Spleen (tissue), 11 donors: Measurements from ENCODE around the gene SLC39A7. TPM values are rescaled to one million over a fixed set of nuclear protein-coding genes. Genes with fewer than 3 reads are reported as not detected.
A peak's percentile ranks its signal among the peaks of the same experiment; 100 is the strongest.

Experiments used
- DNase-seq: peaks from one replicate; pipeline ENCODE4 v3.0.0-alpha.2; 2020
- H3K27ac ChIP-seq, 8 donors: fragments of 200-600 bp; sonication (generic) in 7 of 8; 1 replicate in 4 of 8; 2 replicates in 4 of 8; pipeline versions ENCODE4 v1.5.0 to v1.8.0; 2016 to 2021; ENCODE audit warnings: inconsistent platforms in 4 of 8, mild to moderate bottlenecking in 4 of 8, moderate library complexity in 1 of 8
- H3K27me3 ChIP-seq, 7 donors: fragments of 200-600 bp; sonication (generic) in 6 of 7; replicated peaks in 1 of 7; 1 replicate in 4 of 7; 2 replicates in 3 of 7; pipeline versions ENCODE4 v1.5.0 to v1.8.0; 2016 to 2021; ENCODE audit warnings: inconsistent platforms in 3 of 7, mild to moderate bottlenecking in 1 of 7
- H3K36me3 ChIP-seq, 6 donors: fragments of 200-600 bp; sonication (generic) in 5 of 6; 1 replicate in 4 of 6; 2 replicates in 2 of 6; pipeline versions ENCODE4 v1.5.0 to v1.8.0; 2016 to 2021; ENCODE audit warnings: inconsistent platforms in 2 of 6
- H3K4me1 ChIP-seq, 6 donors: fragments of 200-600 bp; sonication (generic) in 5 of 6; 1 replicate in 3 of 6; 2 replicates in 3 of 6; pipeline versions ENCODE4 v1.5.0 to v1.8.0; 2016 to 2021; ENCODE audit warnings: inconsistent platforms in 3 of 6
- H3K4me3 ChIP-seq, 8 donors: fragments of 200-600 bp; sonication (generic) in 7 of 8; 1 replicate in 4 of 8; 2 replicates in 4 of 8; pipeline versions ENCODE4 v1.5.0 to v1.8.0; 2016 to 2021; ENCODE audit warnings: inconsistent platforms in 4 of 8, mild to moderate bottlenecking in 4 of 8, moderate library complexity in 2 of 8
- H3K9me3 ChIP-seq, 8 donors: fragments of 200-600 bp; sonication (generic) in 7 of 8; 1 replicate in 4 of 8; 2 replicates in 4 of 8; pipeline versions ENCODE4 v1.5.0 to v1.8.0; 2016 to 2021; ENCODE audit warnings: inconsistent platforms in 4 of 8
- CTCF ChIP-seq, 11 experiments: fragments of 200-600 bp in 7 of 11; fragments of 450-650 bp in 4 of 11; sonication (generic) in 4 of 11; IDR thresholded peaks in 8 of 11; conservative IDR thresholded peaks in 3 of 11; 1 replicate in 7 of 11; 2 replicates in 4 of 11; pipeline versions ENCODE4 v1.4.0 to v1.8.0; 2016 to 2021; ENCODE audit warnings: antibody characterized with exemption in 11 of 11, inconsistent platforms in 4 of 11, mild to moderate bottlenecking in 1 of 11
- POLR2A ChIP-seq, 3 donors: fragments of 450-650 bp; IDR thresholded peaks; one replicate each; pipeline ENCODE4 v1.5.1; 2017; ENCODE audit warnings: antibody characterized with exemption in 3 of 3, mild to moderate bottlenecking in 1 of 3
- POLR2AphosphoS5 ChIP-seq, 3 donors: sonication (generic); formaldehyde crosslinking; IDR thresholded peaks; one replicate each; pipeline ENCODE4 v1.5.1; 2017; ENCODE audit warnings: antibody characterized with exemption in 3 of 3
- WGBS, 5 donors: extraction: QIAGEN DNeasy Blood & Tissue Kit in 3 of 5; methylation state at CpG; one replicate each; pipeline versions ENCODE4 v1.1.5 to v1.1.7; 2013 to 2018; 5-methylcytosine and 5-hydroxymethylcytosine counted together
- intact Hi-C: fragments of 100-400 bp; cut with DNase I; formaldehyde crosslinking; loops from one replicate; pipeline ENCODE4 v1.15.0; 2023; ENCODE audit warnings: low total_unique reads
- polyA plus RNA-seq, 3 donors: library from polyadenylated mRNA; stranded (reverse); fragments of 200-250 nt; gene quantifications; one replicate each; pipeline ENCODE4 v1.2.1, GENCODE V29; 2013
- total RNA-seq, 7 donors: library from RNA; depleted of rRNA in 3 of 7; stranded (reverse); fragments of >200 nt in 3 of 7; fragmentation: NEBNext Ultra II Directional in 4 of 7; extraction: Animal tissue kit (Norgen Biotek cat#: 25700) in 4 of 7; gene quantifications; one replicate each; pipeline versions ENCODE4 v1.1.0 to v1.2.1, GENCODE V29; 2016 to 2021
- donor health status: healthy with polysubstance abuse.
- donor health status: DM: no; HTN: no; CAD: no; lungs with moderate emphysema.
- donor health status: DM: no; HTN: no; CAD: no.
- donor health status: Bipolar disorder and iron deficiency.
- donor health status: healthy.
- donor health status: DM: no; HTN: no; CAD: no.
- donor health status: DM: yes; HTN: yes; CAD: no.

Gene SLC39A7
- total and polyA plus RNA-seq, 10 donors: 28.8 to 58.7 (median 45.3) TPM

GRCh38 chr6:33171880-33172687 lies 28.6 kb upstream of the SLC39A7 start:
- WGBS, 5 donors: 62 to 73% (median 68%) methylated on average over 8 of the region's 8 CpGs
- peaks cover 0 to 6% (median 0%) of the 10 kb centered on the region in 7 donors for H3K27me3 ChIP-seq
- H3K36me3 ChIP-seq: no peaks in the 10 kb centered on the region
- H3K4me3 ChIP-seq: no peak overlapping the region
- H3K27ac ChIP-seq: no peak overlapping the region
- intact Hi-C loops: no loop called here
- H3K4me1 ChIP-seq: no peaks in the 10 kb centered on the region
- peak; percentile 36 for DNase-seq
- TF ChIP-seq POLR2A (IDR thresholded peaks at IDR 0.05) (no peak), POLR2AphosphoS5 (IDR thresholded peaks at IDR 0.05) (no peak), CTCF (IDR thresholded peaks at IDR 0.05 in 8 of 11, conservative IDR thresholded peaks at IDR 0.05 in 3 of 11) (no peak)
- no peaks in the 10 kb centered on the region for H3K9me3 ChIP-seq

- peak; percentile 47 for DNase-seq
- no peaks in the 10 kb centered on the region for H3K9me3 ChIP-seq
- H3K27ac ChIP-seq: no peak overlapping the region
- peaks cover 0 to 6% (median 0%) of the 10 kb centered on the region in 7 donors for H3K27me3 ChIP-seq
- H3K36me3 ChIP-seq: no peaks in the 10 kb centered on the region
- WGBS, 5 donors: 59 to 70% (median 66%) methylated on average over 14 to 16 of the region's 16 CpGs
- intact Hi-C loops: no loop called here
- no peak overlapping the region for H3K4me3 ChIP-seq
- H3K4me1 ChIP-seq: no peaks in the 10 kb centered on the region
- no peak for TF ChIP-seq POLR2AphosphoS5 (IDR thresholded peaks at IDR 0.05)
- TF ChIP-seq POLR2A (IDR thresholded peaks at IDR 0.05): no peak
- TF ChIP-seq CTCF (IDR thresholded peaks at IDR 0.05 in 8 of 11, conservative IDR thresholded peaks at IDR 0.05 in 3 of 11): peak in 9 of 11 experiments; percentile 23 to 58 (median 44)
Observed at GRCh38 chr6:33172688-33173534, 27.8 kb upstream of the SLC39A7 start.

DNA sequence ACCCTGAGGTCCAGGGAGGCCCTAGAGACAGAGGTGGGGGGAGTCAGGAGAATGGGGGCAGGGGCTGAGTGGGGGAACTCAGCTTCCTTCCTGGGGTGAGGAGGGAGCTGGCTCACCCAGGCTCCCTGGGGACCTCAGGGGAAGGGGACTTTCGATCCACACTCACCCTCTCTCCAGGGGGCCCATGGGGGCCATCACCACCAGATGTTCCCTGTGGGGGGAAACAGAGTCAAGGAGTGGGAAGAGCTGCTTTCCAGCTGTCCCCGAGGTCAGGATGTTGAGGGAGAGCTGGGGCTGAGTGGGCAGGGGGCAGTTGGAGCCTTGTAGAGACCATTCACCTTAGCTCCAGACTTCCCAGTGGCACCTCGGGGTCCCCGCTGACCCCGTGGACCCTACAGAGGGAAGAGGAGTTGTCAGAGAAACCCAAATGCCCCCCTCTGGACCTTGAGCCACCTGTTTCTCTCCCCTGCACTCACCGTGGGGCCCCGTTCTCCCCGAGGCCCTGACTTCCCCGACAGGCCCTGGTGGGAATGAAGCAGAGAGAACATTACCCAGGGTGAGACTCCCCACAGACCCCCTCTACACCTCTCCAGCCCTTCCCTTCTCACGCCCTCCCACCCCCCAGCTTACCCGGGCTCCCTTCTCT lies 27.0 kb upstream of the SLC39A7 start:
- intact Hi-C loops: no loop called here
- no peaks in the 10 kb centered on the region for H3K4me1 ChIP-seq
- H3K27me3 ChIP-seq: peaks cover 0 to 6% (median 0%) of the 10 kb centered on the region in 7 donors
- WGBS, 5 donors: 45 to 60% (median 54%) methylated on average over 10 to 11 of the region's 11 CpGs
- H3K36me3 ChIP-seq: no peaks in the 10 kb centered on the region
- DNase-seq: peak; percentile 40
- no peak overlapping the region for H3K4me3 ChIP-seq
- TF ChIP-seq POLR2AphosphoS5 (IDR thresholded peaks at IDR 0.05) (no peak), CTCF (IDR thresholded peaks at IDR 0.05 in 8 of 11, conservative IDR thresholded peaks at IDR 0.05 in 3 of 11) (no peak)
- H3K27ac ChIP-seq: no peak overlapping the region
- H3K9me3 ChIP-seq: no peaks in the 10 kb centered on the region
